ENCODE results near the gene DAZ4. TPM values are rescaled to one million over a fixed set of nuclear protein-coding genes. Genes with fewer than 3 reads are reported as not detected.

Gene DAZ4
- total RNA-seq, result under 1 TPM in 1 of 2 donors, not detected in 1; 0.34 TPM

GRCh38 chrY:24833619-24834018 lies at the start of gene DAZ4:
Gene DAZ4, plus strand, starts transcription at chrY:24833919. Its CDS starts 208 bp downstream, at chrY:24834127.

GRCh38 chrY:24813293-24813692 lies 20.4 kb upstream of the DAZ4 start, which contains the start of gene DAZ3:
Gene DAZ3, minus strand, starts transcription at chrY:24813393. Its CDS starts 208 bp downstream, at chrY:24813185.

Other genes with a start within 250 kb of the DAZ4 start
- not detected for gene BPY2B, start 215.9 kb upstream of the DAZ4 start, total RNA-seq
- not detected for gene DAZ3, start 20.5 kb upstream of the DAZ4 start, total RNA-seq
- not detected for gene BPY2C, start 218.2 kb downstream of the DAZ4 start, total RNA-seq